DOHH2 (cell line): Measurements from ENCODE around the gene CBFA2T2.

Experiments
- EZH2phosphoT487 ChIP-seq: fragments of 200-600 bp; sonication (generic); IDR thresholded peaks from 2 replicates; pipeline ENCODE4 v1.6.1; 2017; ENCODE audit warnings: borderline replicate concordance, mild to moderate bottlenecking, antibody characterized with exemption, low read length, moderate library complexity, mixed read lengths
- TF ChIP-seq, protein P1 (sequence below): fragments of 200-600 bp; sonication (generic); IDR thresholded peaks from one replicate; pipeline ENCODE4 v1.5.1; 2014; ENCODE audit warnings: antibody characterized with exemption, mild to moderate bottlenecking, low read depth, low read length; ENCODE audit not compliant: poor library complexity, severe bottlenecking

DNA sequence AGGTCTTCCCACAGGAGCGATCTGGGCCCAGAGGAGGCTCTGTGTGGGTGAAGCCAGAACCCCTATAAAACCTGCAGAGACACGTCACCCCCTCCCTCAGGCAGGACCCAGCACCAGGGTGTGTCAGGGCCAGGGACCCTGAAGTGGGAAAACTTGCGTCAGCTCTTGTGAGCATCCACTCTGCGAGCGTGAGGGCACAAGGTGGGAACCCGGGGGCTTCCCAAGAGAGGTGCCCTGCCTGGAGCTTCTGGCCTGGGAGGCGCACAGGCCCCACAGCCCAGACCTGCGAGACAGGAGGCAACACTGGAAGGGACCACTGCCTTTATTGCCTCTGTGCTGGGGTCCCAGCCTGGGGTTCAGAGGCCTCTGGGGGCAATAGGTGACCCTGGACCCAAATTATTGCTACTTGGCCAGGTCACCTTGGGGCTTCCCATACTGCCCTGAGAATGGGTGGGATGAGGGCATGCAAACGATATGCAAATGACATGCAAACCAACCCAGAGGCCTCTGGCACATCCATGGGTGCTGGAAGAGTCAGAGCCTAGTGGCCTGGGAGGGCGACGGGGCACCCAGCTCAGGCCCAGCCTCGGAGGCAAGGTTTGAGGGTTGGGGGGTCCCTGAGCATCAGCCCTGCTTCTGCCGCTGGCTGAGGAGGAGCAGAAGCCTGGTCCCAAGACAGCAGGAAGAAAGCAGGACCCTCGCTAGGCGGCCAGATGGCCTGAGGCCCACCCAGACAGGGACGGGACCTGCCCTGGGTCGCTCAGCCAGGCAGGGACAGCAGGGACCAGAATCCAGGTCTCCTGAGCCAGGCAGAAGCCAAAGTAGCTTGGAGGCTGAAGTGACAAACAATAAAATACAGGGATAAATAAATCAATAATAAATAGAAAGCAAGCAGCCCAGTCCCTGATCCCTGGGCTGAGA, 167.1 kb downstream of the CBFA2T2 start:
- TF ChIP-seq, protein P1, sequence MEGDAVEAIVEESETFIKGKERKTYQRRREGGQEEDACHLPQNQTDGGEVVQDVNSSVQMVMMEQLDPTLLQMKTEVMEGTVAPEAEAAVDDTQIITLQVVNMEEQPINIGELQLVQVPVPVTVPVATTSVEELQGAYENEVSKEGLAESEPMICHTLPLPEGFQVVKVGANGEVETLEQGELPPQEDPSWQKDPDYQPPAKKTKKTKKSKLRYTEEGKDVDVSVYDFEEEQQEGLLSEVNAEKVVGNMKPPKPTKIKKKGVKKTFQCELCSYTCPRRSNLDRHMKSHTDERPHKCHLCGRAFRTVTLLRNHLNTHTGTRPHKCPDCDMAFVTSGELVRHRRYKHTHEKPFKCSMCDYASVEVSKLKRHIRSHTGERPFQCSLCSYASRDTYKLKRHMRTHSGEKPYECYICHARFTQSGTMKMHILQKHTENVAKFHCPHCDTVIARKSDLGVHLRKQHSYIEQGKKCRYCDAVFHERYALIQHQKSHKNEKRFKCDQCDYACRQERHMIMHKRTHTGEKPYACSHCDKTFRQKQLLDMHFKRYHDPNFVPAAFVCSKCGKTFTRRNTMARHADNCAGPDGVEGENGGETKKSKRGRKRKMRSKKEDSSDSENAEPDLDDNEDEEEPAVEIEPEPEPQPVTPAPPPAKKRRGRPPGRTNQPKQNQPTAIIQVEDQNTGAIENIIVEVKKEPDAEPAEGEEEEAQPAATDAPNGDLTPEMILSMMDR: no peak
- TF ChIP-seq EZH2phosphoT487: no peak
